Suprapubic skin (tissue), 4 donors: Measurements from ENCODE around the gene TOP1. TPM values are rescaled to one million over a fixed set of nuclear protein-coding genes. Genes with fewer than 3 reads are reported as not detected.

ENCODE experiments used
- DNase-seq, 2 donors: peaks; one replicate each; pipeline ENCODE4 v3.0.0-alpha.2; 2019; ENCODE audit warnings: low spot score in 2 of 2
- H3K27ac ChIP-seq: fragments of 200-600 bp; sonication (generic); one replicate; pipeline ENCODE4 v1.5.1; 2019
- H3K27me3 ChIP-seq: fragments of 200-600 bp; sonication (generic); one replicate; pipeline ENCODE4 v1.5.1; 2019
- H3K36me3 ChIP-seq: fragments of 200-600 bp; sonication (generic); one replicate; pipeline ENCODE4 v1.5.1; 2019
- H3K4me1 ChIP-seq: fragments of 200-600 bp; sonication (generic); one replicate; pipeline ENCODE4 v1.5.1; 2019
- H3K4me3 ChIP-seq: fragments of 200-600 bp; sonication (generic); one replicate; pipeline ENCODE4 v1.5.1; 2019; ENCODE audit warnings: mild to moderate bottlenecking
- H3K9me3 ChIP-seq: fragments of 200-600 bp; sonication (generic); one replicate; pipeline ENCODE4 v1.5.1; 2019
- EP300 ChIP-seq: sonication (generic); formaldehyde crosslinking; IDR thresholded peaks from one replicate; pipeline ENCODE4 v1.6.1; 2017; ENCODE audit warnings: antibody characterized with exemption
- POLR2A ChIP-seq, 2 donors: fragments of 450-650 bp; IDR thresholded peaks; one replicate each; pipeline ENCODE4 v1.6.1; 2017; ENCODE audit warnings: antibody characterized with exemption in 2 of 2, mild to moderate bottlenecking in 2 of 2, moderate library complexity in 2 of 2
- POLR2AphosphoS5 ChIP-seq, 3 donors: sonication (generic); formaldehyde crosslinking; IDR thresholded peaks; one replicate each; pipeline ENCODE4 v1.6.1; 2017; ENCODE audit warnings: antibody characterized with exemption in 3 of 3
- WGBS: methylation state at CpG from one replicate; pipeline ENCODE4 v1.1.5; 2018; 5-methylcytosine and 5-hydroxymethylcytosine counted together
- total RNA-seq, 4 donors: library from RNA; depleted of rRNA; stranded (reverse); fragments of >200 nt; gene quantifications; one replicate each; pipeline ENCODE4 v1.1.0, GENCODE V29; 2016
- TF ChIP-seq, protein P1 (sequence below), 2 donors: fragments of 200-600 bp in 1 of 2; fragments of 450-650 bp in 1 of 2; sonication (generic) in 1 of 2; IDR thresholded peaks; one replicate each; pipeline ENCODE4 v1.5.1; 2016 to 2019; ENCODE audit warnings: antibody characterized with exemption in 2 of 2, mild to moderate bottlenecking in 1 of 2, moderate library complexity in 1 of 2

The TOP1 gene
- total RNA-seq, 4 donors from 2014 or later = 25.8 to 32.6 (median 32.0) TPM

DNA sequence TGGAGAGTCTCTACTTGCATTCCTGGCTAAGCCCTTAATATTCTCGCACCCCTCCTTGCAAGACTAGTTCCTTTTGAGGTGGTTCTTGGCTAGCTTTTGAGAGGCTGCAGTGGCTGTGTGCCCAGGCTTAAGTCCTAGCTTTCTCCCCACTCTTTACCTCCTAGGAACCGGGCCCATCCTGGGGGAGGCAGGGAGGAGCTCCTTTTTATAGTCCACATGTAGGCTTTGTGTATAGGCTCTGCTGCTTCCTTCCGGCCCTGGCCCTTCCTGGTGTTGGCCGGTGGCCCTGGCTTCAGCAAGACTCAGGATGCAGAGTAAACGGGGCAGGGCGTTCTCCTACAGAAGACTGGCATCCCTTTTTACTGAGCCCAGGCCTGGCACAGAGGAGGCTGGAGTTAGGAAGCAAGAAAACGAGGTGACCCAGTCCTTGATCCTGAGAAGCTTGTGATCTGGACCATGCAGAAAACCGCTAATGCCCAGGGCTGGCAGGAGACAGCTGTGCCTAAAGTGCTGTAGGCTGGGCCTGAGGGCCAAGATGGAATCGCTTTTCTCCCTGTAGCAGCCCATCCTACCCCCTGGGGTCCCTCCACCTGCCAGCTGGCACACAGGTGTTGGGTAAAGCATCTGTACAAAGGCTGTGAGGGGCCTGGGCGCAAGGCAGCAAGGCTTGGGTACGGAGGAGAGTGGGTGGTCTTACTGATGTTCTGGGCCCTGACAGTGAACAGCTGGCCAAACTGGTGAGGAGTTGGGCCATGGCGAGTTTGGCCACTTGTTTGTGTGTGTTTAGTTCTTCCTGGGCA lies 117.4 kb downstream of the TOP1 start:
- Histone ChIP-seq H3K4me1 (peaks cover 86% of the 10 kb centered on the region), H3K27ac (peak overlapping the region; percentile 0), H3K9me3 (no peaks in the 10 kb centered on the region), H3K4me3 (no peak overlapping the region), H3K27me3 (no peaks in the 10 kb centered on the region), H3K36me3 (no peaks in the 10 kb centered on the region)
- 46% methylated on average over 12 of the region's 12 CpGs for WGBS
- TF ChIP-seq, protein P1, sequence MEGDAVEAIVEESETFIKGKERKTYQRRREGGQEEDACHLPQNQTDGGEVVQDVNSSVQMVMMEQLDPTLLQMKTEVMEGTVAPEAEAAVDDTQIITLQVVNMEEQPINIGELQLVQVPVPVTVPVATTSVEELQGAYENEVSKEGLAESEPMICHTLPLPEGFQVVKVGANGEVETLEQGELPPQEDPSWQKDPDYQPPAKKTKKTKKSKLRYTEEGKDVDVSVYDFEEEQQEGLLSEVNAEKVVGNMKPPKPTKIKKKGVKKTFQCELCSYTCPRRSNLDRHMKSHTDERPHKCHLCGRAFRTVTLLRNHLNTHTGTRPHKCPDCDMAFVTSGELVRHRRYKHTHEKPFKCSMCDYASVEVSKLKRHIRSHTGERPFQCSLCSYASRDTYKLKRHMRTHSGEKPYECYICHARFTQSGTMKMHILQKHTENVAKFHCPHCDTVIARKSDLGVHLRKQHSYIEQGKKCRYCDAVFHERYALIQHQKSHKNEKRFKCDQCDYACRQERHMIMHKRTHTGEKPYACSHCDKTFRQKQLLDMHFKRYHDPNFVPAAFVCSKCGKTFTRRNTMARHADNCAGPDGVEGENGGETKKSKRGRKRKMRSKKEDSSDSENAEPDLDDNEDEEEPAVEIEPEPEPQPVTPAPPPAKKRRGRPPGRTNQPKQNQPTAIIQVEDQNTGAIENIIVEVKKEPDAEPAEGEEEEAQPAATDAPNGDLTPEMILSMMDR (IDR thresholded peaks at IDR 0.05) = no peak
- TF ChIP-seq POLR2A (IDR thresholded peaks at IDR 0.05) = no peak
- TF ChIP-seq POLR2AphosphoS5 (IDR thresholded peaks at IDR 0.05) = no peak
- TF ChIP-seq EP300 = no peak
- DNase-seq = no peak

DNA sequence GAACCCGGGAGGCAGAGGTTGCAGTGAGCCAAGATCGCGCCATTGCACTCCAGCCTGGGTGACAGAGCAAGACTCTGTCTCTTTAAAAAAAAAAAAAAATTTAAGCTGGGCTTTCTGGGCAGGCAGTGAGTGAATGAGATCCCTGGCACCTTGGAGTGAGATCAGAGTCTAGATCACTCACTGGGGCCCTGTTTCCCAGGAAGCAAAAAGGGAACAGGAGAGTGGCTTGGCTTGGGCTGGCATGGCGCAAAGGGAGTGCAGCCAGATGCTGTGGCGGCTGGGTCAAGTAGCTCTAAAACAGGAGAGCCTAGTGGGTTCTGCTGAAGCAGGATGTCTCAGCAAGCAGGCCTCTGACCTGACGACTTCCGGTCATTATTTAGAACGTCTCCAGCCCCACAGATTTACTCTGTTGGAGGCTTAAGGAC lies 119.2 kb downstream of the TOP1 start:
- TF ChIP-seq EP300 (no peak), POLR2AphosphoS5 (IDR thresholded peaks at IDR 0.05) (no peak), POLR2A (IDR thresholded peaks at IDR 0.05) (no peak)
- TF ChIP-seq, protein P1 (IDR thresholded peaks at IDR 0.05) = no peak
- no peak overlapping the region for H3K4me3 ChIP-seq
- no peaks in the 10 kb centered on the region for H3K36me3 ChIP-seq
- H3K27me3 ChIP-seq = no peaks in the 10 kb centered on the region
- no peaks in the 10 kb centered on the region for H3K9me3 ChIP-seq
- DNase-seq = no peak
- 77% methylated on average over 8 of the region's 8 CpGs for WGBS
- H3K27ac ChIP-seq = peak overlapping the region; percentile 5
- peaks cover 83% of the 10 kb centered on the region for H3K4me1 ChIP-seq

DNA sequence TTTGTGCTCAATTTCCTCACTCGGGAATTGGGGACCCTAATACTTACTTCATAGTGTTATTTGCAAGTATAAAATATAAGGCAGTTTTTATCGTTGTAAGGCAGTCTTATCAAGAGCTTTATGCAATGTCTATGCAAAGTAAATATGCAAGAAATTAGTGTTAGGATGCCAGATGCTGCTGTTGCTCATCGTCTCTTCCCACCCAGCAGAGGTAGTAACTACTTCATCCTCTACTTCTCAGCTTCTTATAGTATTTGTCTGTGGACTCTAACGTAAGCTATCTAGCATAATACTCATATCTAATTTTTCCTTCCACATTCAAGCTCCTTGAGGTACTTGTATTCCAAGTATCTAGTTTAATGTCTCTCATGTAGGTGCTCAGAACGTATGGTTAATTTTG lies 120.3 kb downstream of the TOP1 start:
- H3K36me3 ChIP-seq = no peaks in the 10 kb centered on the region
- H3K4me1 ChIP-seq = peaks cover 77% of the 10 kb centered on the region
- no peak overlapping the region for H3K4me3 ChIP-seq
- no peak for DNase-seq
- no peak overlapping the region for H3K27ac ChIP-seq
- TF ChIP-seq POLR2AphosphoS5 (IDR thresholded peaks at IDR 0.05) = no peak
- no peak for TF ChIP-seq POLR2A (IDR thresholded peaks at IDR 0.05)
- no peak for TF ChIP-seq EP300
- TF ChIP-seq, protein P1 (IDR thresholded peaks at IDR 0.05) = no peak
- WGBS = 73% methylated on average over 5 of the region's 5 CpGs
- no peaks in the 10 kb centered on the region for H3K9me3 ChIP-seq
- no peaks in the 10 kb centered on the region for H3K27me3 ChIP-seq

DNA sequence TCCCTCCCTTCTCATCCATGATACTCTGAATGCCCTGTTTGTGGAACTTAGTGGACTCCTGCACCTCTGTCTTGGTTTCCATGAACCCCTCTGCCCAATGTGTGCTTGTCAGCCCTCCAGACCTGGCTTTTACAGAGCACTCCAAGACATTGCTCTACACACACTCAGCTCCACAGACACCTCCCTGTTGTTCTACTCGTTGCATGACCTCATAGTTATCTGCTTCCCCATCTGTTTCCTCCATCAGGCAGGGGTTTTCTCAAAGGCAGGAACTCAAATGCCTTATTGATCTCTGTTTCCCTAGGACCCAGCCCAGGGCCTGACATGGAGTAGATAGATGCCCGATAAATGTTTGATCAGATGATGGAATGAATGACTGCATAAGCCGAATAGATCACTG lies 122.0 kb downstream of the TOP1 start:
- H3K36me3 ChIP-seq = no peaks in the 10 kb centered on the region
- 50% methylated on average over 3 of the region's 3 CpGs for WGBS
- H3K27ac ChIP-seq = peak overlapping the region; percentile 7
- TF ChIP-seq, protein P1 (IDR thresholded peaks at IDR 0.05) = no peak
- TF ChIP-seq EP300 = no peak
- TF ChIP-seq POLR2AphosphoS5 (IDR thresholded peaks at IDR 0.05) = no peak
- TF ChIP-seq POLR2A (IDR thresholded peaks at IDR 0.05) = no peak
- no peak overlapping the region for H3K4me3 ChIP-seq
- no peak for DNase-seq
- H3K27me3 ChIP-seq = no peaks in the 10 kb centered on the region
- no peaks in the 10 kb centered on the region for H3K9me3 ChIP-seq
- peaks cover 81% of the 10 kb centered on the region for H3K4me1 ChIP-seq

DNA sequence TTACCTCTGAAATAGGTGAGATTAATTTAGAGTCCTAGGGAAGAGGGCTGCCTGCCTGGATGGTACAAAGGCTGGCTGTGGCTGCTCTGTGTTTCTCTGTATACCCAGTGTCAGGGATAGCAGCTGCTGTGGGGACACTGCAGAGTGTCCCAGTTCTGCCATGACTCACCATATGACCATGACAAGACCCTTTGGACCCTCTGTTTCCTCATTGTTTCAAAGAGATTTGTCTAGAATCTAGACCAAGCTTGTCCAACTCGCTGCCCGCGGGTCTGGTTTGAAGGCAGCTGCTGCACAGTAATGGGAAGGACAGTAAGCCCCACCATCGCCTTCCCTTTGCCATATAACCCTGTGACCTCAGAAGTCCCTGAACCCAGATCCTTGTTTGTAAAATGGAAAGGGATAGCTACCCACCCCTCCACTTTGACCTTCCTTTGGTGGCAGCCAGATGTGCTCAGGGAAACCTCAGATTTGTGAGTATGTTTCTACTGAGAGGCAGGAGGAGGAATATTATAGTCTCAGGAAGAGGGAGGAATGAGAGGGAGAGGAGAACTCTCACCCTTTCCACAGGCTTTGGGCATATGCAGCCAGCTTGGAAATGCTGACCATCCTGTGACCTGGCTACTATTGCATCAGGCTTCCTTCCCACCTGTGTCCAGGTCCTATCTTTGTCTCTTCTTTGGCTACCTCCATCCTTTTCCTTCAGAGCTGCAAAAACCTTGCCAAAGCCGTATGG lies 122.7 kb downstream of the TOP1 start:
- no peak for DNase-seq
- no peaks in the 10 kb centered on the region for H3K27me3 ChIP-seq
- peaks cover 81% of the 10 kb centered on the region for H3K4me1 ChIP-seq
- 83% methylated on average over 5 of the region's 5 CpGs for WGBS
- no peaks in the 10 kb centered on the region for H3K9me3 ChIP-seq
- no peak overlapping the region for H3K27ac ChIP-seq
- no peak overlapping the region for H3K4me3 ChIP-seq
- TF ChIP-seq, protein P1 (IDR thresholded peaks at IDR 0.05) = no peak
- TF ChIP-seq EP300 (no peak), POLR2A (IDR thresholded peaks at IDR 0.05) (no peak), POLR2AphosphoS5 (IDR thresholded peaks at IDR 0.05) (no peak)
- H3K36me3 ChIP-seq = no peaks in the 10 kb centered on the region
